Brain pericyte (primary cell): ENCODE measurements around the gene TRIM27.
A peak's percentile ranks its signal among the peaks of the same experiment; 100 is the strongest.
"Not testable (repeated sequence)": the region's sequence is repeated elsewhere in the genome, so short reads cannot be mapped to it uniquely, and the experiment has no call there.

ENCODE experiments used
- DNase-seq: peaks from one replicate; pipeline ENCODE4 v3.0.0-alpha.2; 2012; ENCODE audit warnings: low read depth, low spot score

TRIM27 gene

DNA sequence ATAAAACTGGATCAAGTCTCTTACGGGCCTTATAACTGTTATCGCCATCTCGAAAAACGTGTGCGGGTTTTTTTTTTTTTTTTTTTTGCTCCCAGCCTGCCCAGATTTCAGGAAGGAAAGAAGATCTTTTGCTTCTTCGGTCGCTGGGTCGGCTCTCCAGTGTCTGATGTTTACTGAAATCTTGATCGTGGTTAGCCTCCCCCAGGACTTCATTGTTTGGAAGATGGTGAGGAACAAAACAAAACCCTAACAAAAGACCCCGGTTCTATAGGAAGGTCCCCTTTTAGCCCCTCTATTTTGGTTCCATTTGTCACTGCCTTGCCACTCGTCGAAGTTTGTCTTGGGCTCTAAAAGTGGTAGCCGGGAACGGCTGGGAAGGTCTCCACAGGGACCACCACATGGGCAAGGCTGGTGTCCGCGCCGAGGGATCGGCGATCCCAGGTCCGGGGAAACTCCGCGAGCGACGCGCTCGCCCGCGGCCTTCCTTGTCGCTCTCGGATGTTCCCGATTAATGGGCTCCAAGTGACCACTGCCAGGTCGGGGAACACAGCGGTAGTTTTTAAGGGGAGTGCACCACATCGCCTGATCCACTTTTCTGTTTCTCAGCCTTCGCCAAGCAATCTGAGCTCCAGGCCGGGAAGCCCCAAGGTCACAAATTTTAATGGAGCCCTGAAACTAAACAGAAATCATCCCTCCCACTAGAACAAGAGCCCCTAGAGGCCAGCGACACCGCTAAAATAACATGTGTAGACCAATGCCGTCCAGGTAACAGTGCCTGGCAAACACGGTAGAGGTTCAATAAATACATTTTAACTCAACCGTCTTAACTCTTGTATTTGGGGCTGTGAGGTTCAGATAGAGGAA lies 27.0 kb downstream of the TRIM27 start:
- DNase-seq, result no peak

- peak; percentile 88 for DNase-seq
These were observed 28.5 kb downstream of the TRIM27 start for GRCh38 chr6:28895131-28895812.

- DNase-seq, result no peak
These were observed 30.5 kb downstream of the TRIM27 start for GRCh38 chr6:28893172-28893799.

GRCh38 chr6:28892525-28892924 lies 31.3 kb downstream of the TRIM27 start:
- DNase-seq, result no peak

DNA sequence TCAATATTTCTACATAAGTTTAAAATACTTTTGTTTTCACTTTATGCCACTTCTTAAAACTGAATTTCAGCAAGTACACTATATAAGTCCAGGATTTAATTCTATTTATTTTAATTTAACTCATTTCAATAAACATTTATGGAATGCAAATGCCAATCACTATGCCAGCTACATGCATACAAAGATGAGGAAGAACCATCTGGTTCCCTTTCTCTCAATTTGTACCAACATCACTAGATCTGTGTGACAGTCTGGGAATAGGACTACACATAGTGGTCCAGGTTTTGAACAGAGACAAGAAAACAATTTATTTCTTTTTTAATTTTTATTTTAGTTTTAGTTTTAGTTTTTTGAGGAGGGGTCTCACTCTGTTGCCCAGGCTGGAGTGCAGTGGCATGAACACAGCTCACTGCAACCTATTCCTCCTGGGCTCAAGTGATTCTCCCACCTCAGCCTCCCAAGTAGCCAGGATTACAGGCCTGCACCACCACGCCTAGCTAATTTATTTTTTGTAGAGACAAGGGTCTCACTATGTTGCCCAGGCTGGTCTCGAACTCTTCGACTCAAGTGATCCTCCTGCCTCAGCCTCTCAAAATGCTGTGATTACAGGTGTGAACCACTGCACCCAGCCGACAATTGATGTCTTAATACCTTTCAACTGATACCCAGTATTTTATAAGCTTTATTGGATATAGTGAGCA lies 35.8 kb downstream of the TRIM27 start:
- no peak for DNase-seq

- no peak for DNase-seq
These were observed 37.7 kb downstream of the TRIM27 start for GRCh38 chr6:28886079-28886439.

GRCh38 chr6:28884423-28885131 lies 39.2 kb downstream of the TRIM27 start:
- DNase-seq, result no peak

GRCh38 chr6:28880894-28881780 lies 42.6 kb downstream of the TRIM27 start:
- peak; percentile 41 for DNase-seq

DNA sequence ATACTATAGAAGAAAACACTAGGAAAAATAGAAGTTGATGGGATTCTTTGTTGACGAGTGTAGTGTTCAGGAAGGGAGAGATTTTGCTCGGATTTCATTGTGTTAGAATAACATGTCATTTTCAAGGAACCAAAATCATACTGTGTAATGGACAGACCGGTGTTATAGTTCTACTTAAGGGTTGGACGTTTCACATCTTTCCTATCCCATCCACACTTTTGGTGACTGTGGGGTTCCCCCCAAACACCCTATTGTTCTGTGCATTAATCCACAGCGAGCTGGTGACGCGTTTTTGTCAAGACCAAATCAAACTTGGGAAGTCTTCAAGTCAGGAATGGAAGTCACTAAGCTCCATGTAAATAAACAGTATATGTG lies 43.3 kb downstream of the TRIM27 start:
- no peak for DNase-seq

DNA sequence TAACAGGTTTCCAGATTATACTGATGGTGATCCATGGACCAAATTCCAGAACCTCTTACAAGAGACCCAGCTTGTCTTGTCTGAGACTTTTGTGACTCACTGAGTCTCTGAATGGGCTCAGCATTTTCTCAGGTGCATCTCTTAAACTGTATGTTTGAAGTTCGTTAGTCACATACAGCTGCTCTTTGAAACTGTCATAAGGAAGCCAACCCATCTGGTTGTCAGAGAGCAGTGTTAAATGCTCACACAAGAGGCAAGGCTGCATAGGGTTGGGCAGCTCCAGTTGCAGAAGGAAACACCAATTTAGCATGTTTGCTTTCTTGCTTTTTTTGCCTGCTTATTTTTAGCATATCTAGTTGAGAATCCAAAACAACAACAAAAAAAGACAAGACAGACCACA lies 47.1 kb downstream of the TRIM27 start:
- no peak for DNase-seq

GRCh38 chr6:28875191-28875747 lies 48.5 kb downstream of the TRIM27 start:
- DNase-seq, result no peak

GRCh38 chr6:28872157-28872817 lies 51.5 kb downstream of the TRIM27 start:
- not testable (repeated sequence) for DNase-seq

- DNase-seq, result no peak
These were observed 52.2 kb downstream of the TRIM27 start for GRCh38 chr6:28871335-28872156.

- no peak for DNase-seq
These were observed 54.9 kb downstream of the TRIM27 start for GRCh38 chr6:28868873-28869272.

GRCh38 chr6:28867086-28867409 lies 56.7 kb downstream of the TRIM27 start:
- DNase-seq, result no peak

DNA sequence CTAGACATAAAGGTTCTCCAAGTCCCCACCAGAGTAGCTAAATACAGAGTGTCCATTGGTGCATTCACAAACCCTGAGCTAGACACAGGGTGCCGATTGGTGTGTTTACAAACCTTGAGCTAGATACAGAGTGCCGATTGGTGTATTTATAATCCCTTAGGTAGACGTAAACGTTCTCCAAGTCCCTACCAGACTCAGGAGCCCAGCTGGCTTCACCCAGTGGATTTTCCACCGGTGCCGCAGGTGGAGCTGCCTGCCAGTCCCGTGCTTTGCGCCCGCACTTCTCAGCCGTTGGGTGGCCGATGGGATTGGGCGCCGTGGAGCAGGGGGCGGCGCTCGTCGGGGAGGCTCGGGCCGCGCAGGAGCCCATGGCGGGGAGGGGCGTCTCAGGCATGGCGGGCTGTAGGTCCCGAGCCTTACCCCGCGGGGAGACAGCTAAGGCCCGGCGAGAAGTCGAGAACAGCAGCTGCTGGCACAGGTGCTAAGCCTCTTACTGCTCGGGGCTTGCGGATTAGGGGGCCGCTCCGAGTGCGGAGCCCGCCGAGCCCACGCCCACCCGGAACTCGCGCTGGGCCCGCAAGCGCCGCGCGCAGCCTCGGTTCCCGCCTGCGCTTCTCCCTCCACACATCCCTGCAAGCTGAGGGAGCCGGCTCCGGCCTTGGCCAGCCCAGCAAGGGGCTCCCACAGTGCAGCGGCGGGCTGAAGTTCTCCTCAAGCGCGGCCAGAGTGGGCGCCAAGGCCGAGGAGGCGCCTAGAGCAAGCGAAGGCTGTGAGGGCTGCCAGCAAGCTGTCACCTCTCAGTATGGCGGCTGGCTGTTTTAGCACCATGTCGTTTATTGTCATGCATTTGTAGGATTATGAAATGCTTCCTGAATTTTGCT lies 57.3 kb downstream of the TRIM27 start:
- DNase-seq, result not testable (repeated sequence)

GRCh38 chr6:28865401-28866204 lies 58.2 kb downstream of the TRIM27 start:
- no peak for DNase-seq
